Dermis microvascular lymphatic vessel endothelial cell (primary cell): ENCODE results near the gene IGF1. TPM values are rescaled to one million over a fixed set of nuclear protein-coding genes. Genes with fewer than 3 reads are reported as not detected.

Experiments
- DNase-seq, 2 donors: peaks; one replicate each; pipeline versions ENCODE4 v3.0.0 to v3.0.0-alpha.2; 2010; ENCODE audit warnings: low read depth in 2 of 2
- total RNA-seq: library from RNA; depleted of rRNA; stranded (reverse); fragments of >200 nt; gene quantifications from 2 replicates; pipeline ENCODE4 v1.2.1, GENCODE V29; 2014

Gene IGF1
- total RNA-seq, 1 donor from 2014 or later, result 0.26 TPM

DNA sequence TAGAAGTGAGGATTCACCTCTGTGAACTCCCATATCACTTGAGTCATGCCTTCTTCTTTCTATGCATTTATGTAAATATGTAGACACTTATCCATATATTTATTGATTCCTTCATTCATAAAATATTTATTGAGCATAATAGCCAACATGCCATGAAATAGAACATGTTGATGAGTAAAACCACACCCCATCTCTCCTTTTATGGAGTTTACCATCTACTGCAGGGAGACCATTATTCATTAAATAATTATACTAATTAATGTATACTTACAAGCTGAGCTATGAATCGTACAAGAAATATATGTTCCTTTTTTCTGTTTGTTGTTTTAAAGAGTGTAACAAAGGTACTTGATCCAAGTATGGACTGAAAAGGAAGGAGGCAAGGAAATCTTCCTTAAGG lies 17.4 kb upstream of the IGF1 start:
- no peak for DNase-seq

DNA sequence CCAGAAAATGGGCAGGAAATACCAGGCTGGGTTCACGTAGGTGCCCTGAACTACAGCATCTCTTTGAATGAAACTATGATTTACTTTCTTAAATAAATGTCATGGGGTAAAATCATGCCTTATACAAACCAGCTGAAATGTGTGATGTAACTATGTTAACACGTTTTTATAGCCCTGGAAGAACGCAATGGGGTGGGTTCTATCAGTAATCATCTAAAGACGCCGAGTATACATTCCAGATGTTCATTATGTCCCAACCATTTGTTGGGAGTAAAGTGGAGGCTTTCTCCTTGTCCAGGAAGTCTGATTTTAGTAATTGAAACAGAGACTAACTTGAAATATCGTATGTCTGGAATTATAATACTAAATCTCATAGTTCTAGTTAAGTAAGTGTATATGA lies 16.2 kb upstream of the IGF1 start:
- no peak for DNase-seq

GRCh38 chr12:102487226-102487625 lies 6.9 kb upstream of the IGF1 start:
- DNase-seq, result no peak

DNA sequence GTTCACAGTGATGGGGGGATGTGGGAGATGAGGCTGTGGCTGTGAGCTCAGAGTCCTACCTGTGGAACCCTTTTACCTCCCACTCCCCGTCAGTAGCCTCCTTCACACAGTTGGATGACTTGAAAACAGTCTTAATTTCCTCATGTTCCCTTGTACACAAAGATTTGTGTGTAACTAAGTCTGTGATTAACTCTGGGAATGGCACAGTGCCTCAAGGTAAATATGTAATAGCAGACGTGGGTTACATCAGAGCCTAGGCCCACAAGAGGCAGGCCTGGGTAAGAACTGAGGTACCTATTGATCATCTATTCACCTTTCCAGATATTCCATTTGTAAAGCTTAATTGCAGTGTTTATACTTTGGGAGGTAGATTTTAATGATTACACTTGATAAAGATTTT lies 5.8 kb upstream of the IGF1 start:
- no peak for DNase-seq

GRCh38 chr12:102484428-102484958 lies 4.1 kb upstream of the IGF1 start:
- peak in 1 of 2 donors; percentile 57 for DNase-seq

- DNase-seq, result no peak
These were observed 3.7 kb upstream of the IGF1 start for GRCh38 chr12:102484017-102484416.

DNA sequence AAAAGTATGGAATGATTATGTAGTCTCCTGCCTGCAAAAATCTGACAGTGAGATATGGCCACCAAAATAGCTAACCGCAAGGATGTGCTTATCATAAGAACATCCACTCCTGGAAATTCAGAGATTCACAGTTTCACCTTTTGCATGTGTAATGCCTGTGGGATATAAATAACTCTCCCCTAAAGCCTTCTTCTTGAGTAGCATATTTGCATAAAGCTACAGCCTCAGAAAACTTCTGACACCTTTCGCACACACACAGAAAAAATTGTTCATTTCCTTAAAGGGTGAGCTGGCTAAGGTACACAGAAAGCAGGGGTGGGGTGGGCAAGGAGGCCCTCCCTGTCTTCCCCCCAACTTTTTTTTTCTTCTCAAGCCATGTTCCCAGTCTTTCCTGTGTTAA lies 3.1 kb upstream of the IGF1 start:
- DNase-seq, result no peak

- DNase-seq, result no peak
These were observed 1.5 kb upstream of the IGF1 start for GRCh38 chr12:102481705-102482425.

GRCh38 chr12:102479939-102480338 lies 424 bp downstream of the IGF1 start:
- no peak for DNase-seq

- no peak for DNase-seq
These were observed 1.1 kb downstream of the IGF1 start for GRCh38 chr12:102479099-102479885.

GRCh38 chr12:102478405-102479098 lies 1.8 kb downstream of the IGF1 start:
- no peak for DNase-seq

DNA sequence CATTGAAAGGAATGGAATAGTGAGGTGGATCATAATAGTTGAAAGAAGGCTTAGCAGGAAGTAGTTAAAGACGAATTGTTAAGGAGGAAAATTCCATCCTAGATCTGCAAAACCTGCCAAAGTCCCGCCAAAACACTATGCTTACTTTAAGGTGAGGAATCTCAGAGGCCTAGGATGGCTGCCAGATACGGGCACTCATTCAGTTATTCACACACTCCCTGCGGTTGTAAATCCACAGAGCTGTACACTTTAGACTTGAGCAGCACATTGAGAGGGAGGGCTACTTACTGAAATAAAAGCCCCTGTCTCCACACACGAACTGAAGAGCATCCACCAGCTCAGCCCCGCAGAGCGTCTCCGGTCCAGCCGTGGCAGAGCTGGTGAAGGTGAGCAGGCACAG lies 5.0 kb downstream of the IGF1 start:
- no peak for DNase-seq

GRCh38 chr12:102474438-102475064 lies 5.8 kb downstream of the IGF1 start:
- no peak for DNase-seq

- DNase-seq, result no peak
These were observed 7.9 kb downstream of the IGF1 start for GRCh38 chr12:102472496-102472895.

- DNase-seq, result no peak
These were observed 8.8 kb downstream of the IGF1 start for GRCh38 chr12:102471556-102471955.

DNA sequence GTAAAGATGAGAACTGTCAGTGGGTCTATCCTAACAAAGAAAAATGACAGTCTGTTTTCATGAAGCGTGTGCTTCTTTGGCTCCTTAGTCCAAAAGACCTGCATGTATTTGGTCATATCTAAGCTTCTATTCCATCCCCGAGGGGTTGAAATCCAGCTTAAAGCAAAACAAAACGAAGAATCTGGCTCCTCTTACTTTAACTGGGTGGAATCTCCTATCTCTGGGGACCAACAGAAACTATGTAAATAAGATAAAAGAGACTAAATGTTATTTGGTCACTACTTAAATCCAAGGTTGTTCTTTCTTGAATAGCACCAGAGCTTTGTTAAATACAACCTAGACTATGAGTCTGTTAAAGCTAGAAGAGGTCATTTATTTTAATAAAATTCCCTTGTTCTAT lies 9.4 kb downstream of the IGF1 start:
- DNase-seq, result no peak

DNA sequence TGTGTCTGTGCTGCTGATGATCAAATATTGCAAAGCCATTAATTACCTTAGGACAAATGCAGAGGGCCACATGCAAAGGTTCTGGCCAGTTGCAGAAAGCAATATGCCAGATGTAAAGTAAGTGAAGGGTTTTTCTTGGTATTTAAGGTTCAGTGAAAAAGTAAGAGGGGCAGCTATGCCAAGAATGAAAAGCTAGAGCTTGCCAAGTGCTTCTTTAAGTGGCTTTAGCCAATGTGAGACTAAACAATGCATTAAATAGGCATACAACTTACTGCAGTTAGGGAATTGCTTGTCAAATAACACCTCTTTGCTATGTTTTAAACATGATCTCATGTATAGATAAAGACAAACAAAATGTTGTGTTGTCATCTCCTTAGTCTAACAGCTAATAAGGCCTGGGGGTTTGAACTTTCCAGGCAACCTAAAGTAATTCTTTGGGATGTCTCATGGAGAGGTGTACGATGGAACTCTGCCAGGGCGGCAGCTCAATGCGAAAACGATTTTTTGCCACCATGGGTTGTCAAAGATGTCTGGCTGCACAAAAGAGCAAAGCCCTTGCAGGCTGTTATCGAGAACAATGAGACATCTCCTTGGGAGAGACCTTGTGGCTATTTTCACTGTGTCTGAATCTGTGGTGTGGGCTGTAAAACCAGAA lies 12.0 kb downstream of the IGF1 start:
- DNase-seq, result no peak

DNA sequence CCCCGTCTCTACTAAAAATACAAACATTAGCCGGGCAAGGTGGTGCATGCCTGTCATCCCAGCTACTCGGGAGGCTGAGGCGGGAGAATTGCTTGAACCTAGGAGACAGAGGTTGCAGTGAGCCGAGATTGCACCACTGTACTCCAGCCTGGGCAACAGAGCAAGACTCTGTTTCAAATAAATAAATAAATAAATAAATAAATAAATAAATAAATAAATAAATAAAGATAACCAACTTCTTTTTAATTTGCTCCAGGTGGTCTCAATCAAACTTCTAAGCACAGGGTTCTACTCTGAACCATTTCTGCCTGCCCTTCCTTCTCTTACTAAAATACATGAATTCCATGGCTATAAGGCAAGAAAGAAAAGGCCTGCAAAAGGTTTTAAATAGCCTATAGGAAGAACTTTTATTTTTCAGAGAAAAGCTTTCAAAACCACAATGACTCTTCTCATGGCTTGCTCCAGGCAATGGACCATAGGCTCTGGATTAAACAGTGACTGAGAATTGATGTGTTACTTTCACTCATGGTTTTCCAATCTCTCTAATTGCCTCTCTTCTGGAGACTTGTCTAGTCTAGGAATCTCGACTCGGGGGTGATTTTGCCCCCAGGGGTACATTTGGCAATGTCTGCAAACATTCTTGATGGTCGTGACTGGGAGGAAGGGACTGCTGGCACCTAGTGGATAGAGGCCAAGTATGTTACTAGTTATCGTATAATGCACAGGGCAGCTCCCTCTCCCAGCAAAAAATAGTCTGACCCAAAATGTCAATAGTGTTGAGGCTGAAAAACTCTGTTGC lies 14.4 kb downstream of the IGF1 start:
- DNase-seq, result no peak

- DNase-seq, result no peak
These were observed 16.6 kb downstream of the IGF1 start for GRCh38 chr12:102463659-102464249.
